ENCODE measurements around the gene RABEP1.
"Not testable (repeated sequence)": the region's sequence is repeated elsewhere in the genome, so short reads cannot be mapped to it uniquely, and the experiment has no call there.

Gene RABEP1

DNA sequence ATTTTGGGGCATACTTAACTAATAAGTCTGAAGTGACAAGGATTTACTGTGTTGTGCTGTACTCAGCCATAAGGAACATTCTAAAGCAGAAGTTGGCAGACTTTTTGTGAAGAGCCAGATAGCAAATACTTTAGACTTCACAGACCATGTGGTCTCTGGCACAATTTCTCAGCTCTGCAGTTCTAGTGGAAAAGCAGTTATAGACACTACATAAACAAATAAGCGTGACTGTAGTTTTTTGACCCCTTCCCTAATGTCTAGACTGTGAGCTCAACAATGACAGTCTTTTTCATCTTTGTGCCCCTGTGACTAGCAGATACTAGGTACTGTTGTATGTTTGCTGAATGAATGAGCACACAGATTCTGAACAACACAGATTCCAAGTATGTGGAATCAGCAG lies 142.8 kb downstream of the RABEP1 start:
- no peak for DNase-seq (ENCODE audit: low read depth in 3 of 3)

DNA sequence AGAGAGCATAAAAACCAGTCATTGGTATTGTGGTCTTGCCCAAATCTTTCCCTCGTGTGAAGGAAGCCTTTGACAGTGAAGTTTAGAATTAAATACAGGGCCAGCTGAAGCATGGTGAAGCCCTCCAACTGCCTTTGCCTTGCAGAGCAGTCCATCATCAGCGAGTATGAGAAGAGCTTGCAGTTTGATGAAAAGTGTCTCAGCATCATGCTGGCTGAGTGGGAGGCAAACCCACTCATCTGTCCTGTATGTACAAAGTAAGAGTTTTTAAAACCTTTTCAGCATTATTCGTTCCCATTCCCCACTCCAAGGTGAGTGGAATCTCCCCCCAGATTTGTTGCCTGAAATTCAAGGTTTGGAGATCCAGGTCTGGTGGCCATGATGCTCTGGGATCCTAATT lies 143.7 kb downstream of the RABEP1 start:
- DNase-seq (ENCODE audit: low read depth in 3 of 3): no peak

DNA sequence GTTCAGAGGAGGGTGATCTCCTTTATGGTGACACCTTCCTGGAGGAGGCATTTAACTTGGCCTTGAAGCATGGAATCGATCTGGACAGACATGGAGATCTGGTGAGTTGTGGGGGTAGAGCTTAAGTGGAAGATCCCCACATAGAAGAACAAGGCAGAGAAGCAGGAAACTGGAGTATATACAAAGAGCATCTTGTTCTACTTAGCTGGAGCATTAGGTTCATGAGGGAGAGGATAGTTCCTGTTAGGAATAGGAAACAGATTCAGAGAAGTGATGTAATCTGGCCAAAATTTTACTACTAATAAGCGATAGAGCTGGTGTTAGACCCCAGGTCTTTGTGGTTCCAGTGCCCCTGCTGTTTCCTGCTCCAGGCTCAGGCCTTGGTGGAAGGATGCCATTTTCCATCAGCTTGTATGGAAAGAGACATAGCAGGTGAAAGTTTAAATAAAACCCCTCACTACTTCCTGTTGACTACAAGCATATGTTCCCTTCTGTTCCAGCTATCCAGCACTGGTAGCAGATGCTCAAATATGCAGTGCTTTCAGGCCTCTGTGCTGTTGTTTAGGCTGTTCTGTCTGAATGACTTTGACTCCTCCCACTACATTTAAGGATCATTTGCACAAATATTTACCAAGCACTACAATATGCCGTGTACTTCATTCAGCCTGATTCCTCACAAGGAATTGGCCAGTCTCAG lies 147.3 kb downstream of the RABEP1 start:
- no peak for DNase-seq (ENCODE audit: low read depth in 3 of 3)

DNA sequence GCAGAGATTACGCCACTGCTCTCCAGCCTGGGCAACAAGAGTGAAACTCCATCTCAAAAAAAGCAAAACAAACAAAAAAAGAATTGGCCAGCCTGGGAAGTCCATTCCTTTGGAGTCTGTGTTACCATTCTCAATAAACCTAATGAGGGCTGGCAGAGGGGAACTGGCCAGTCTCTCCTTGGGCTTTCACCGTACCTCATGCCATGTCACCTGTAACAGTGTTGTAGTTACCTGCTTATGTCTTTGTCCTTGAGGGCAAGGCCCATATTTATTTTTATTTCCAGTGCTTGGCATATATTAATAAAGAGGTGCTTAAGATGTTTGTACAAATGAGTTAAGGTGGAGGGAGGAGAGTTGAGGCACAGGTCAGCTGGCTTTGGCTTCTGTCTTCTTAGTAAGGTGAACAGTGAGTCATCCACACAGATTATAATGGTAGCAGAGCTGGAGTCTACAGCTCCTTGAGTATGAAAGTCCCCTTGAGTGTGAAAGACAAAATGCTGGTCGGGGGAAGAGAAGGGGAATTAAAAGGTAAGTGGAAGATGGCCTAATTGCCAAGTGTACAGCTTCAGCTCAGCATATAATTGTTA lies 148.4 kb downstream of the RABEP1 start:
- no peak for DNase-seq (ENCODE audit: low read depth in 3 of 3)

DNA sequence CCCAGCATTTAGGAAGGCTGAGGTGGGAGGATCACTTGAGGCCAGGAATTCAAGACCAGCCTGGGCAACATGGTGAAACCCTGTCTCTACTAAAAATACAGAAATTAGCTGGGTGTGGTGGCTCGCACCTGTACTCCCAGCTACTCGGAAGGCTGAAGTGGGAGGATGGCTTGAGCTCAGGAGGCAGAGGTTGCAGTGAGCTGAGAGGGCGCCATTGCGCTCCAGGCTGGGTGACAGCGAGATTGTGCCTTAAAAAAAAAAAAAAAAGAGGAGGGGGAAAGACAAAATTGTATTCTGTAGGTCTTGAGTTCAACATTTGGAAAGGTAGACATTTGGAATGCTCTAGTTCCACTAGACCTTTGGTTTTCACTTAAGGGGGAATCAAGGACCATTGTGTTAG lies 149.2 kb downstream of the RABEP1 start:
- DNase-seq (ENCODE audit: low read depth in 3 of 3): not testable (repeated sequence)

DNA sequence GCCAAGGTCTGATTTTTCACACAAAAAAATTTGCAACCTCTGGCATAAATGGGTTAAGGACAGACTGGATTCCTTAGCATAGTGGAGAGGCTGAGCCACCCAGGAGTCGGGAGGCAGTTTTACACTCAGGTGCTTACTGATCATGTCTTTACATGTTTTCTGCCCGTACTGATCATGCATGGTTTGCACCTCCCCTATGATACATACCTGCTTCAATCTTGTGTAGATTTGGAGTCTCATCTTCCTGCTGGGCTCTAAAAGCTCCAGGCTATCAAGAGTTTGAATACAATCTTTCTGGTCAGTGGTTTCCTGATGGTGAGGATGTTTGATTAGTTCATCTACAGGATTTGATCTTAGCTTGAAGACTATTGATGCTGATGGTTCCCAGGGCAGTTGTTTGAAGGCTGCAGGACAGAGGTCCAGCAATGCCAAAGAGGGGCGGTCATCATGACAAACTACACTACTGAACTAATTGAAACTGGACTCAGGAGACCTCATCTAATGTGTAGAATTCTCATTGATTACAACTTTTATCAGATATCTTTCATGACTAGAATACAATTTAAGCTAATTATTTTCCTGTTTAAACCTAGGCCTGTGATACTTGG lies 150.0 kb downstream of the RABEP1 start:
- DNase-seq (ENCODE audit: low read depth in 3 of 3): no peak

DNA sequence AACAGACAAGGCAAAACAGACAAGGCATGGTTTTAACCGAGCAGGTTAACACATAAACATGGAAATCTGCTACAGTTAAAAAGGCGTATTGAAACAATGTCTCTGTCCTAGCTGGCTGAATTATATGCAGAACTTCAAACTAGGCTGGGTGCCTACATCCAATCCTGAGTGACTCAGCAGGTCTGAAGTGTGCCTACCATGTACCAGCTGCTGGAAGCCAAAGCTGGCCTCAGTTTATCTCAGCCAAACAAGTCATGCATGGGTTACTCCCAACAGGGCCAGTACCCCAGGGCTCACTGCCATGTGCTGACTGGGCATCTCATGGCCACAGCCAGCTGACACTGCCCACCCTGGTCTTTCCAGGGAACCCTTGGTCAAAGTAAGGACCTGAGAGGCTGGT lies 152.9 kb downstream of the RABEP1 start:
- no peak for DNase-seq (ENCODE audit: low read depth in 3 of 3)

Data from stimulated activated CD4-positive, alpha-beta T cell treated with anti-CD3 and anti-CD28 coated beads, TNF-alpha, amount 100 ng/mL, for 24 hours (primary cell).